Keratinocyte (primary cell): ENCODE measurements around the gene CHCHD6. TPM values are rescaled to one million over a fixed set of nuclear protein-coding genes. Genes with fewer than 3 reads are reported as not detected.

Experiments
- DNase-seq: peaks from one replicate; pipeline ENCODE4 v3.0.0-alpha.2; 2011; ENCODE audit warnings: low read depth, missing footprints, low spot score
- FAIRE-seq: peaks from 2 replicates; lab custom pipeline; 2011; peaks lifted over from hg19 to GRCh38; lab: Jason Lieb, UNC
- H2AFZ ChIP-seq: 2 replicates; pipeline ENCODE4 v1.6.0; 2012; ENCODE audit warnings: low read length, control low read depth, inconsistent platforms; ENCODE audit not compliant: control insufficient read depth
- H3K27ac ChIP-seq: 2 replicates; pipeline ENCODE4 v1.5.1; 2011; ENCODE audit warnings: low read length; ENCODE audit not compliant: control insufficient read depth, insufficient read depth
- H3K27me3 ChIP-seq: 3 replicates; pipeline ENCODE4 v1.6.0; 2011; ENCODE audit warnings: low read length; ENCODE audit not compliant: control insufficient read depth, insufficient read depth; ENCODE audit errors: extremely low read depth
- H3K36me3 ChIP-seq, 2 experiments: 2 replicates in 1 of 2; 3 replicates in 1 of 2; pipeline ENCODE4 v1.5.1; 2011; ENCODE audit warnings: low read length in 2 of 2, mild to moderate bottlenecking in 1 of 2; ENCODE audit not compliant: control insufficient read depth in 2 of 2, insufficient read depth in 2 of 2; ENCODE audit errors: extremely low read depth in 1 of 2
- H3K4me1 ChIP-seq: 3 replicates; pipeline ENCODE4 v1.5.1; 2011; ENCODE audit warnings: low read length; ENCODE audit not compliant: control insufficient read depth, insufficient read depth; ENCODE audit errors: extremely low read depth
- H3K4me2 ChIP-seq: 3 replicates; pipeline ENCODE4 v1.6.0; 2011; ENCODE audit warnings: low read depth, low read length; ENCODE audit not compliant: control insufficient read depth, insufficient read depth; ENCODE audit errors: extremely low read depth
- H3K4me3 ChIP-seq, 3 experiments: fragments of 200-600 bp in 1 of 3; sonication (generic) in 1 of 3; 2 replicates in 2 of 3; 3 replicates in 1 of 3; pipeline ENCODE4 v1.5.1; 2011 to 2016; ENCODE audit warnings: low read length in 3 of 3, mild to moderate bottlenecking in 3 of 3, control low read depth in 2 of 3, inconsistent platforms in 1 of 3, low read depth in 1 of 3, mixed read lengths in 1 of 3, mixed run types in 1 of 3, moderate library complexity in 1 of 3; ENCODE audit not compliant: control insufficient read depth in 2 of 3, insufficient read depth in 2 of 3; ENCODE audit errors: extremely low read depth in 1 of 3
- H3K79me2 ChIP-seq: 2 replicates; pipeline ENCODE4 v1.6.0; 2012; ENCODE audit warnings: low read length; ENCODE audit not compliant: control insufficient read depth, insufficient read depth
- H3K9ac ChIP-seq: 3 replicates; pipeline ENCODE4 v1.6.0; 2011; ENCODE audit warnings: low read length; ENCODE audit not compliant: control insufficient read depth, insufficient read depth; ENCODE audit errors: extremely low read depth
- H3K9me1 ChIP-seq: 3 replicates; pipeline ENCODE4 v1.6.0; 2011; ENCODE audit warnings: low read length; ENCODE audit not compliant: control insufficient read depth, insufficient read depth; ENCODE audit errors: extremely low read depth
- H3K9me3 ChIP-seq: 2 replicates; pipeline ENCODE4 v1.5.1; 2012; ENCODE audit warnings: low read depth, low read length; ENCODE audit not compliant: control insufficient read depth
- H4K20me1 ChIP-seq: 3 replicates; pipeline ENCODE4 v1.6.0; 2011; ENCODE audit warnings: low read length; ENCODE audit not compliant: control insufficient read depth, insufficient read depth; ENCODE audit errors: extremely low read depth
- EZH2 ChIP-seq: IDR thresholded peaks from one replicate; pipeline ENCODE4 v1.6.1; 2012; ENCODE audit warnings: inconsistent platforms, mild to moderate bottlenecking, low read length, moderate library complexity
- dilution Hi-C: fragments of 300-500 bp; cut with MboI; formaldehyde crosslinking; loops from one replicate; pipeline ENCODE4 v1.7.0; 2020; ENCODE audit warnings: low sequenced_read_pairs; ENCODE audit not compliant: extremely low pct_ligation_motif_present
- polyA plus RNA-seq, 5 experiments: library from polyadenylated mRNA; depleted of rRNA in 3 of 5; stranded (reverse) in 3 of 5; stranded (forward) in 1 of 5; unstranded in 1 of 5; fragments of >200 nt; gene quantifications; 1 replicate in 1 of 5; 2 replicates in 3 of 5; 3 replicates in 1 of 5; pipeline versions ENCODE4 v1.2.1 to v1.2.3, GENCODE V29; 2011 to 2012; ENCODE audit warnings: missing spikeins in 2 of 5, low read depth in 1 of 5, low replicate concordance in 1 of 5
- TF ChIP-seq, protein P1 (sequence below), 3 experiments: IDR thresholded peaks in 1 of 3; conservative IDR thresholded peaks in 1 of 3; optimal IDR thresholded peaks in 1 of 3; 2 replicates in 2 of 3; 3 replicates in 1 of 3; pipeline versions ENCODE3 to v1.5.1; 2011; ENCODE audit warnings: low read length in 3 of 3, mild to moderate bottlenecking in 3 of 3, moderate library complexity in 2 of 3, control low read depth in 1 of 3, inconsistent platforms in 1 of 3; ENCODE audit not compliant: insufficient read depth in 2 of 3; ENCODE audit errors: extremely low read depth in 1 of 3

Gene CHCHD6
- polyA plus RNA-seq, 1 donor (not counting 4 experiments of a cell fraction or from before 2014, with no cell fraction given), result 21.7 TPM

DNA sequence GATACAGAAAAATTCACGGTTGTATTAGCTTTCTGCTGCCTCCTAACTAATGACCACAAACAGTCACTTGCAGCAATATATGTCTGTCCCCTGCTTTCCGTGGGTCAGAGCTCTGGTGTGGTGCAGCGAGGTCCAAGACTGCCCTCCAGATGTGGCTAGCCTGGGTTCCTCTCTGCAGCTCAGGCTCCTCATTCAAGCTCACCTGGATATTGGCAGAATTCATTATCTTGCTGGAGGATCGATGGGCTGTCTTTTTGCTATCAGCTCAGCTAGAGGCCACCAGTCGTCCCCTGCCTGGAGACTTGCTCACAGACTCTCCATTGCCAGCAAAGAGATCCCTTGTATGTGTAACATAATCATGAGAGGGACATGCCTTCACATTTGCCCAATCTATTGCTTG is 266.1 kb downstream of the CHCHD6 start:
- H2AFZ ChIP-seq, result no peak overlapping the region
- no peaks in the 10 kb centered on the region for H3K79me2 ChIP-seq
- H3K9me3 ChIP-seq, result peaks cover 5% of the 10 kb centered on the region
- dilution Hi-C loops, result no loop called here
- TF ChIP-seq, protein P1, sequence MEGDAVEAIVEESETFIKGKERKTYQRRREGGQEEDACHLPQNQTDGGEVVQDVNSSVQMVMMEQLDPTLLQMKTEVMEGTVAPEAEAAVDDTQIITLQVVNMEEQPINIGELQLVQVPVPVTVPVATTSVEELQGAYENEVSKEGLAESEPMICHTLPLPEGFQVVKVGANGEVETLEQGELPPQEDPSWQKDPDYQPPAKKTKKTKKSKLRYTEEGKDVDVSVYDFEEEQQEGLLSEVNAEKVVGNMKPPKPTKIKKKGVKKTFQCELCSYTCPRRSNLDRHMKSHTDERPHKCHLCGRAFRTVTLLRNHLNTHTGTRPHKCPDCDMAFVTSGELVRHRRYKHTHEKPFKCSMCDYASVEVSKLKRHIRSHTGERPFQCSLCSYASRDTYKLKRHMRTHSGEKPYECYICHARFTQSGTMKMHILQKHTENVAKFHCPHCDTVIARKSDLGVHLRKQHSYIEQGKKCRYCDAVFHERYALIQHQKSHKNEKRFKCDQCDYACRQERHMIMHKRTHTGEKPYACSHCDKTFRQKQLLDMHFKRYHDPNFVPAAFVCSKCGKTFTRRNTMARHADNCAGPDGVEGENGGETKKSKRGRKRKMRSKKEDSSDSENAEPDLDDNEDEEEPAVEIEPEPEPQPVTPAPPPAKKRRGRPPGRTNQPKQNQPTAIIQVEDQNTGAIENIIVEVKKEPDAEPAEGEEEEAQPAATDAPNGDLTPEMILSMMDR (optimal IDR thresholded peaks at IDR 0.05 in 1 of 3, IDR thresholded peaks at IDR 0.05 in 1 of 3, conservative IDR thresholded peaks at IDR 0.05 in 1 of 3; ENCODE audit: extremely low read depth in 1 of 3, insufficient read depth in 2 of 3, low read length in 3 of 3), result no peak
- no peak for TF ChIP-seq EZH2
- no peak overlapping the region for H3K4me2 ChIP-seq
- H3K9ac ChIP-seq, result no peak overlapping the region
- no peak overlapping the region for H3K4me3 ChIP-seq
- no peaks in the 10 kb centered on the region for H3K4me1 ChIP-seq
- H3K27me3 ChIP-seq, result no peaks in the 10 kb centered on the region
- no peaks in the 10 kb centered on the region for H4K20me1 ChIP-seq
- H3K36me3 ChIP-seq, result no peaks in the 10 kb centered on the region
- DNase-seq, result no peak
- no peak overlapping the region for H3K27ac ChIP-seq
- no peak for FAIRE-seq
- no peaks in the 10 kb centered on the region for H3K9me1 ChIP-seq

DNA sequence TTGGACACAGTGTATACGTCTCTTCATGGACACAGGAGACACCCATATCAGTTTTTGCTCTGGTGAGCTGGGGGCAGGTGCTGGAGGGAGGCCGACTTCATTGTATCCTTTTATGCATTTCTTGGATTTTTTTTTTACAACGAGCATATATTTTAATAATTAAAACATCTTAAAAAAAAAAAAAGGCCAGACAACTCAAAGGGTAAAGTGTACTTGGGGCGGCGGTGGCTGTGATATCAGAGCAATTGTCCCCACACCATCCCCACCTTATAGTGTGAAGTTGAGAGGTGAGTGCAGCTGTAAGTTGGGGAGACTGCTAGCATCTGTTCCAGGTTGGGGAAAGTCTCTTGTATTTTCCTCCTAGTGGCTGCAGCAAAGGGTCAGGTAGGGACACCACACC is 266.9 kb downstream of the CHCHD6 start:
- H3K9ac ChIP-seq, result no peak overlapping the region
- FAIRE-seq (no peak), DNase-seq (no peak)
- H3K36me3 ChIP-seq, result no peaks in the 10 kb centered on the region
- H3K4me3 ChIP-seq, result no peak overlapping the region
- H3K4me1 ChIP-seq, result no peaks in the 10 kb centered on the region
- peaks cover 5% of the 10 kb centered on the region for H3K9me3 ChIP-seq
- H3K4me2 ChIP-seq, result no peak overlapping the region
- dilution Hi-C loops, result no loop called here
- no peaks in the 10 kb centered on the region for H3K27me3 ChIP-seq
- H3K79me2 ChIP-seq, result no peaks in the 10 kb centered on the region
- no peak for TF ChIP-seq EZH2
- TF ChIP-seq, protein P1 (optimal IDR thresholded peaks at IDR 0.05 in 1 of 3, IDR thresholded peaks at IDR 0.05 in 1 of 3, conservative IDR thresholded peaks at IDR 0.05 in 1 of 3; ENCODE audit: extremely low read depth in 1 of 3, insufficient read depth in 2 of 3, low read length in 3 of 3), result no peak
- H4K20me1 ChIP-seq, result no peaks in the 10 kb centered on the region
- no peak overlapping the region for H3K27ac ChIP-seq
- no peak overlapping the region for H2AFZ ChIP-seq
- no peaks in the 10 kb centered on the region for H3K9me1 ChIP-seq
